NK-92 treated with Interleukin-12 subunit alpha and Interleukin-12 subunit beta, amount 100 ng/mL, for 24 hours (cell line): Measurements from ENCODE around the gene CAMKMT.
"Not testable (repeated sequence)": the region's sequence is repeated elsewhere in the genome, so short reads cannot be mapped to it uniquely, and the experiment has no call there.

Experiments used
- DNase-seq: peaks from one replicate; lab custom pipeline; 2025; lab: John Stamatoyannopoulos, UW

CAMKMT gene

DNA sequence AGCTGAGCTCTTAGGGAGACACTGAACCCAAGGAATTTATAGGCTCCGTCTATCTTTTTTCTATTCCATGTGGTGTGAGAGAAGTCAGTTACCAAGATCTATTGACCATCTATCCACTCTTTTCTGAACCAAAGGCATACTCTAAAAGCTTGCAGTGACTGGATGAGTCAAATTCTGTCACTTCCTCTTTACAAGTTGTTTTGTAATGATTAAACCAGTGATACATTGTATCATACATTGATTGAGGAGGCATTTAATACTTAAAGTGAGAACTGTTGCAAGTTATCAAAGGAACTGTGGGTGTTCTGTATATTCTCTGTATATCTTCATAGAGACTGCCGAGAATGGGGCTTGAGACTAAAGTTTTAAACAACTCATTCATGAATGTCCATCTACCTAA is 188.8 kb downstream of the CAMKMT start:
- no peak for DNase-seq

DNA sequence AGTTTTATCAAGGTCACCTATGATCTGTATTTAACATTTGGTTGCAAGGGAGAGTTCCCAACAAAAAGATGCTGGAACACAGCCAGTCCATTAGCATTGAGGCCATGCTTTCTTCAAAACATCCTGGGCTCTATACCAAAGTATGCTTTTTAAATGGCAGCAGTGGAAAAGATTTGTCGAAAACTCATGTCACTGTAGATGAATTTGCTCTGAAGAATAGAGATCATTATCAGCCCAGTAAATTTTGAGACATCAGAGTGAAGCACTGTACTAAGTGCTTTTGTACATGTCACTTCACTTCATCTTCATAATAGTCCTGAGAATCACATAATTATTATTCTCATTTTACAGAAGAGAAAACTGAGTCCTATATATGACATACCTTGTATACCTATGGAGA is 189.8 kb downstream of the CAMKMT start:
- no peak for DNase-seq

DNA sequence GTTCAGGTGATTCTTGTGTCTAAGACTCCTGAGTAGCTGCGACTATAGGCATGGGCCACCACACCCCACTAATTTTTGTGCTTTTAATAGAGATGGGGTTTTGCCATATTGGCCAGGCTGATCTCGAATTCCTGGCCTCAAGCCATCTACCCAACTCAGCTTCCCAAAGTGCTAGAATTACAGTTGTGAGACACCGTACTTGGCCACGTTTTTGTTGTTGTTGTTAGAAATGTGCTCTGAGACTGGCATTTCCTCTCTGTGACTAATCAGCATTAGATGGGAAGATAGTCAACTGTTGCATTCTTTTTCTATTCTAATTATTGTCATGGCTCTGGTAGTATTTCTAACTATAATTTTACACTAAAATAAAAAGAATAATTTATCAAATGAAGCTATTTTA is 191.7 kb downstream of the CAMKMT start:
- DNase-seq, result no peak

DNA sequence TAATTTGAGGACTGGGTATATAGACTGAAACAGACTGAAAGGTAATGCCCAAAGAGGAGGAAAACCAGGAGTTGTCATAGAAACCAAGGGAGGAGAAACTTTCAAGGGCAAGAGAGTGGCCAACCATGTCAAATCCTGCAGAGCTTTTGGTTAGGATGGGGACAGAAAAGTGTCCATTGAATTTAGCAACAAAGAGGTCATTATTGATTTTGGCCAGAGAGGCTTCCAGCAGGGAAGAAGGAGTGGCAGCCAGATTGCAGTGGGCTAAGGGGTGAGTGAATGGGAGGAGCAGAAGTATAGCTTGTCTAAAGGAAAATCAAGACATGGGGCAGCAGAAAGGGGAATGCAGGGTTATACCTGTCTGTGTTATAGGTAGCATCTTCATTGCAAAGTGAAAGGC is 194.0 kb downstream of the CAMKMT start:
- DNase-seq, result no peak

DNA sequence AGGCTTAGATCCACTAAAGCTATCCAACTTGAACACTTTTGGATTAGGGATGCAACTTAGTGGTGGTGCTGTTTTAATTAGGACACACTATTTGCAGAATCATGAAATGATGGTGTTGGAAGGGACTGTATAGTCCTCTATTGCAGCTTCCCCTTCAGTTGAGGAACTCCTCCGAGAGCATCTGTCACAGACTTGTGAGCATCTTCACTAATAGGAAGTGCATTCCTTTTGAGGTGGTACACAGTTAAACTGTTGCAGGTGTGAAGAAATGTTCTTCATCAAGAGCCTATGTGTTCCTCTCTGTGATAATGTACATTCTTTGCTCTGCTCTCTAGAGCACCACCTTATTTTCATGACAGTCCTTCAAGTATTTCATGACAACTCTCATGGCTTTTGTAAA is 197.4 kb downstream of the CAMKMT start:
- DNase-seq, result no peak

DNA sequence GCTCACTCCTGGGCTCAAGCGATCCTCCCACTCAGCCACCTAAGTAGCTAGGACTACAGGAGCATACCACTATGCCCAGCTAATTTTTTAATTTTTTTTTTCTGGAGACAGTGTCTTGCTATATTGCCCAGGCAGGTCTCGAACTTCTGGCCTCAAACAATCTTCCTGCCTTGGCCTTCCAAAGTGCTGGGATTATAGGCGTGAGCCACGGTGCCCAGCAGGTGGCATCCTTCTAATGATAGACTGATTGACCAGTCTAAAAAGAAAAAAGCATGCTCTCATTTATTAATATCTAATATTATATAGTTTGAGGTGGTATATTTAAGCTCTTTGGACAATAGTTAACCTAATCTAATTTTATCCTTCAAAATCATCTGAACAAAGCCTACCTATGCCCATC is 198.6 kb downstream of the CAMKMT start:
- DNase-seq, result no peak

DNA sequence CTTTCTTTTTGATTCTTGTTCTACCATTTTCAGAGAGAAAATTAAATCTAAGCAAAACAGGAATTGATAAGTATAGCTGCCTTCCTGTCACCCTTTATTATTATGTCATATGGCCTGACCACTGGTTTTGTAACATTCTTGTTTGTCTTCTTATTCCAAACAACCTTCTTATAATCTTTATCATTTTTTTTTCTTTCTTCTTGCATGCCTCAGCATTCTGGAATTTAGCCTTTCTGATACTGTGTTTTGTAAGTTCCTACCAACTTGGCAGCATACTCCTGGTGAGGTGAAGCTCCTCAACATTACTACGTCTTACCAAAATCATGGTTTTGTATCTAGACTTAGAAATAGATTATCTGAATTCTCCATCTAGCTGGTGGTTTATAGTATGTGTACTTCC is 199.2 kb downstream of the CAMKMT start:
- DNase-seq, result no peak

DNA sequence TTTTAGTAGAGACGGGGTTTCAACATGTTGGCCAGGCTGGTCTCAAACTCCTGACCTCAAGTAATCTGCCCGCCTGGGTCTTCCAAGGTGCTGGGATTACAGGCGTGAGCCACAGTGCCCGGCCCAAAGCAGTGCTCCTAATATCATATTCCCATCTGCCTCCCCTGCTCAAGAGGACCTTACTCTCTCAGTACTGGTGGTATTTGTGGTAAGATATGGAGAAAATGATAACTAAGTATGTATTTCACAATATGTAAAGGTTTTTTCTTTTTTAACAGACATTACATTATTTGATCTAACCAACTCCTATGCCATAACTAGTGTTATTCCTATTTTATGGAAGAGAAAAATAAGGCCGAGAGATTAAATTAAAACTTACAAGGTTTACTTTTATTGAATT is 201.0 kb downstream of the CAMKMT start:
- DNase-seq, result no peak

DNA sequence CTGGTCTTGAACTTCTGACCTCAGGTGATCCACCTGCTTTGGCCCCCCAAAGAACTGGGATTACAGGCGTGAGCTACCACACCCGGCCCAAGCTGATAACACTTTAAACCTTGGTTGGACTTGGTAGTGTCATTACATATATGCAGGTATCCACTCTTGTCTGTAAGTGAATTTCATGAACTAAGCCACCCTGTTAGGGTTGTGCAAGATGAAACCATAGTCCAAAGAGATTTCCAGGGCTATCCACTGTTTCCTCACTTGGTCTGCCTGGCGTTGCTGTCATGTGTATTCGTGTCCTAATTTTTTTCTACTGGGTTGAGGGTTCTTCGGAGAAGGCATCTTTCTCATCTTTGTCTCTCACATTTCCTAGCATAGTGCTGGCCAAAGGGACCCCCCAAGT is 203.0 kb downstream of the CAMKMT start:
- DNase-seq, result no peak

DNA sequence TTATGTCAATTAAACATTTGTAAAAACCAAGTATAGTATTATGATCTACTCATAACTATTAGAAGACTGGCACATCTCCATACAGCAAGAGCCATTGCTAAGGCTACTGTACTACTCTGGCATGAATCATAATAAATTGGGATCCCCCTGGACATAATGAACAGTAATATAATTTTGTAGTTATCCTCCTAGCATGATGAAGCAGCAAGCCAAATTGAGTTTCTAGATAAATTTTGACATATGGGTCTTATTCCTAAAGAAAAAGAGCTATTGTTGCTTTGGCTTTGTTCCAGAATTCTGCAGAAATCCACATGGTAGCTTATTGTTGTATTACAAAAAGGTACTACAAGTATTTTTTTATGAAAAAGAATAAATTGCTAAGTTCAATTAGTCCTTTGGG is 204.3 kb downstream of the CAMKMT start:
- DNase-seq, result no peak

DNA sequence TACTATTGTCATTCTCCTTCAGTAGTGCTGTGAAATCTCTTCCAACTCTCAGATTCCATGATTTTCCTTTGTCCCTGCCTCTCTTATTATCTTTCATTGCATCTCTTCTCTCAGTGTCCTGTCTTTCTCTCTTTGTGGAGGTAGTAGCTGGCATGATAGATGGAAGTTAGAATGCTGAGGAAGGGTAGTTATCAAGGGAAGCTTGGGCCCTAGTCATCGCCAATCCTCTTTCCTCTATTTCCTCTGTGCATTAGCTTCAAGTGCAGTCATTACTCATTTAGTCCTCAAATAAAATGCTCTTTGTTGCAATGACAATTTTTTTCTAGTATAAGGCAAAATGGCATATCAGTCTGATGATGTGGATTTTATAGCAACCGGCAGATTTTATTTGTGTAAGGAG is 207.7 kb downstream of the CAMKMT start:
- DNase-seq, result no peak

DNA sequence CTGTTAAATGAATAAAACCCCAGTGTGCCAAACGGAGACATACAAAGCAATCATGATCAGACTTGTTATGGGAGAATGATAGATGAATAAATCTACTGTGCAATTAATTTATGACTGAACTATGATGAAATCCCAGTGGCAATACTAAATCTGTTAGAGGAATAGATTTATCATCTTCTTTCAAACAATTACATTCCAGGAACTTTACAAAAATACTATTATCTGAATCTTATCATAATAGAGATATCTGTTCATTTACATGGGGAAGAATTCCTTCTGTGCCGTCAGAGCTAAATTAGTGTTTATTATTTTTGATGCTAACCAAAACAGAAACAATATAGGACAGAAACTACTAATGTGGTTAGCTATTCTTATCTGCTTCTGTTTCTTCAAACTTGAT is 208.5 kb downstream of the CAMKMT start:
- no peak for DNase-seq

DNA sequence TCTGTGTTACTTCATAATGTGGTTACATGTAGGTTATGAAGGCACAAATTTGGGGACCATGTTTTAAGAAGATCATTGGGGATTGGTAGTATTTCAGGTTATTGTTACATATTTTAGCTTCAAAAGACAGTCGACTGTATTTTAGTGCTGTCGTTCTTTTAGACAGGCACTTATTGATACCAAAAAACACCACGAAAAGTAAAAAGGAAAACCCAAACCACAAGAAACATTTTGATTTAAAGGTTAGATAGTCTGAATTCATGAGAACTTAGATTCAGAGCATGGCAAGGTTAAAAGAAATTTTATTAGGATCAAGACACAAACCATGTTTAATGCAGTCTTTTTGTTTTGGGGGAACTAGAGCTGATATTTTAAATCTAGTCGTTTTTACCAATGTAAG is 209.0 kb downstream of the CAMKMT start:
- DNase-seq, result no peak

DNA sequence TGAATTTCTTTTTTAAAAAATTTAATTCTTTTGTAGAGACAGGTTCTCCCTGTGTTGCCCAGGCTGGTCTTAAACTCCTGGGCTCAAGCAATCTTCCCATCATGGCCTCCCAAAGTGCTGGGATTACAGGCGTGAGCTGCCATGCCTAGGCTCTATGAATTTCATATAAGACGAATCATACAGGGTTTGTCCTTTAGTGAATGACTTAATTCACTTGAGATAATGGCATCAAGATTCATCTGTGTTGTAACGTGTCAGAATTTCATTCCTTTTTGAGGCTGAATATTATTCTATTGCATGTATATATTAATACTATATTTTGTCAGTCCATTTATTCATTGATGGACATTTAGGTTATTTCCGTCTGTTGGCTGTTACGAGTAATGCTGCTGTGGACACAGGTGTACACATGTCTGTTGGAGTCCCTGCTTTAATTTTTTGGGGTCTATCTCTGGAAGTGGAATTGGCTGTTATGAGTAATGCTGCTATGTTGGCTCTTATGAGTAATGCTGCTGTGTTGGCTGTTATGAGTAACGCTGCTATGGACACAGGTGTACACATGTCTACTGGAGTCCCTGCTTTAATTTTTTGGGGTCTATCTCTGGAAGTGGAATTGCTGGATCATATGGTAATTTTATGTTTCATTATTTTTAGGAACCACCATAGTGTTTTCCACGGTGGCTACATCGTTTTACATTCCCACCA is 210.6 kb downstream of the CAMKMT start:
- no peak for DNase-seq

DNA sequence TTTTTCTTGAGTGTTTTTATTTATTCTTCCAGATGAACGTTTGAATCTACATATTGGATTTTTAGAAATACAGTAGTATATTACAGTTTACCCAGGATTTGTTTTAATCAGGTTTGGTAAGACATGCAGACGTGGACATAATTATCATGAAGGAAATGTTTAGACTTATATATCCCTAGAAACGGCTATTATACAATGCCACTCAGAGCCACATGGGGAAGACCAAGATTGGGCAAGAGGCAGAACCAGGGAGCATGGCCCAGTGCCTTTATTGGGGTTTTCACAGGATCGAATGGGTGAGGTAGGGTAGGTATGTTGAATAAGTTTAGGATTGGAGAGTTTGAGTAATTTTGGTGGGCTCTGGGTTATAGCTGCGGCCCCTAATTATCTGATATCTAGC is 212.2 kb downstream of the CAMKMT start:
- no peak for DNase-seq

DNA sequence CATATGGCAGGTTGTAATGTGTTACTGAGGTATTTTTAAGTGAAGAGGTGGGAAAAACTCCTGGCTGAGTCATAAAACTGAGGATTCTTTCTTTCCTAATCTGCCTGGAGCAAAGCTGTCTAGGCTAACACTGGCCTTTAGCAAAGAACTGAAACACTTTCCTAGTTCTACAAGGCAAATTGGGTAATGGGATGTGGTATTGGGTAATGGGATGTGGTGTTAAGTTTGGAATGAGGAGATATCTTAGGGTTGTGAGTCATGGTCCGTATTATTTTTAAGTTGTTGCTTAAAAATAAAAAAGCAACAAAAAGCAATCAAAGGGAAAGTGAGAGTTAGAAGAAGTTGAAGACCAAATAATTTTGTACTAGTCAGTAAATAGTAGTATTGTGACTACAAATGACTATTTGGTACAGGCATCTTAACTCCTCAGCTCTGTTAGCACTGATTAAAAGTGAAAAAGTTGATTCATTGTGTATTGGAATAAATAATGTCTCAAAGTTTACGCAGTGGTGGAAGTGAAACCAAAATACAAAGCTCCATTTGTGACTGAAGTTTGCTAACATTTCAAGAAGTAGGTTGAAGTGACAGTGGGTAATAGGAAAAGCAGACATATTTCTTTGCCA is 216.8 kb downstream of the CAMKMT start:
- no peak for DNase-seq

DNA sequence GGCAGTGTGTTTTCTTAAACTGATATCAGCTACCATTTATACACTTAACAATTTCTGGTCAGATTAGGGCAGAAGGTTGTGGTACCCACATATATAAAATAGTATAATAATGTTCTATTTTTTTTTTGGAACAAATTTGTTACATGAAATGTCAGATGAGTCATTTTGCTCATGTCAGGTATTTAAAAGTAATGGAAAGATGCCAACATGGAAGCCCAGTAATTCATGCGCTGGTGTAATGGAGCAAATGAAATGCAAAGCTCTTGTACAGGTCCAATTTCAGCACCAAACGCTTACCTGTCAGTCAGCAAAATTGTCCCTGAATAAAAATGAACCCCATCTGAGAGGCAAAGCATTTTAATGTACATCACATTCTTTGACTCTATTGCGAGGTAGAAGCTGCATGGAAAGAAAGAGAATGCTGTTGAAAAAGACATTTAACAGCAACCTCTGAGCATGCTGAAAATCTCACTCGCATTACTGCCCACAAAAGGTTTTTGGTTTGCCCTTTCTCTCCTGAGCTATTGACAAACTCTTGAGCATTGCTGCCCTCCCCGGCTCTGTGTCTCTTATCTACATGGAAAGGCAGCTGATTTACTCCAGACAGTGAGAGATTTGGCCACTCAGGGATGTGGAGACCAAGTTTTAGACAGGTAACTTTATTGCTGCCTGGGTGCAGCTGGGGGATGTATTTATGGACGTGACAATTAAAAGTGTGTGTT is 217.5 kb downstream of the CAMKMT start:
- no peak for DNase-seq

DNA sequence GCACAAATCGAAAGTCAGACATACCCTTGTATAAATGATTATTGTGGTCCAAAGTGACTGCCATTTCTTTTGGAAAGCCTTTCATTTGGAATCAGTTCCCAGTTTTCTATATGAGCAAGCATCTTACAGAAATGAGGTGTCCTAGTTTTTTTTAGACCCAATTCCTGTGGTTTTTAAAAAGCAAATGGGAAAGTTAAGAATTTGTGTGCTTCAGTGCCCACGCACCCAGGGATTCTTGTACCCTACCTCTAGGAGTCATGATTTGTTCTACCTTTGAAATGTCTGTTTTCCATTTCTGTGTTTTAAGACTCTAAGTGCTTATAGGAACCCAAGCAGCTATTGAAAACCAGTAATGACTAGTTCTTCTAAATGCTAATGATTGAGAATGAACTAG is 218.1 kb downstream of the CAMKMT start:
- DNase-seq, result no peak

DNA sequence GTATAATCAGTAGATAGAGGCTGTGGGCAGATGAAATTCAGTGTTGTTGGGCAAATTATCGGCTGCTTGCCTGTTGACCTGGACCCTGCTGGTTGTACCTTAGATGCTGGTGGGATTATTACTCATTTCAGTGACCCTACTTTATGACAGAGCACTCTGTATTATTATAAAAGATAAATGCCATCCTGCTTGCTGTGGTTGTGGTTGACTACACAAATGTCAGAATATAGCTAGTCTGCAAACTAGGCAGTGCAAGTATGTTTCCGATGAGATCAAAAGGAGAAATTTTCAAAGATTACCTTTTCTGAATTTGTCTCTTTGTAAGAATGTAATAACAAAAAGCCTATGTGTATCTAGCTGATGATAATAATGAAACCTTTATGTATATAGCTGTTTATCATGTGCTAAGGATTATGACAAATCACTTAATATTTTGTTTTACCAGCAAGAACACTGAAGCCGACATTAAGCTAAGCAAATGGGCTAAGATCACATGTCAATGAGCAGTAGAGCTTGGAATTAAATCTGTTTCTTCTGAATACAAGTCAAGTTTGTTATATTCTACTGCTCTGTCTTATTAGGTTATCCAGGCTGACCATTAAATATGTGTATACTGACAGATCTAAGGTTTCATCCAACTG is 219.2 kb downstream of the CAMKMT start:
- no peak for DNase-seq

DNA sequence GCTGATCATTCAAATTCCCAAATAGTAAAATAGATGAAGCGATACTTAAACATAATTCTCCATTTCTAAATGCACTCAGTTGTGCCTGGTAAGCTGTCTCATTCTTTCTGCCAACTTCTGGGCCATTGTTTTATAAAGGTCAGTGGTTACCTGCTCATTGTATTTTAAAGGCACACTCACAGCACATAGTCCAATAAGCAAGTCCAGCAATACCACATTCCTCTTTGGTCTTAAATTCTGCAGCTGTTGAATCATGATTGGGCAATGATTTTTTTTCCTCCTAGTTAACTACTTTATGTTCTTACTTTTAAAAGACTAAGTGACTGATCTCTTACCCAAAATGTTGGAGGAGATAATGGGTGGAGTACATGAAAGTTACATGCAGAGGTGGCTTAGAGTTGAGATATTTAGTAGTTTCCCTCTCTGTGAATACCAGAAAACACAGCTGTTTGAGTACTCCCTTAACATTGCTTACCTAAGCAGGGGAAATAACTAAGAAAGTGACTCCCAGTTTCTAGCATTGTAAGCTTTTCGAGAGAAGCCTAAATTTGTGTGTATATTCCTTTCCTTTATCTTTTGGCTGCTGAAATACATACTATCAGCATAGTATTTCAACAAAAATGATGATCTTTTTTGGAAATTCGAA is 220.7 kb downstream of the CAMKMT start:
- DNase-seq, result no peak

DNA sequence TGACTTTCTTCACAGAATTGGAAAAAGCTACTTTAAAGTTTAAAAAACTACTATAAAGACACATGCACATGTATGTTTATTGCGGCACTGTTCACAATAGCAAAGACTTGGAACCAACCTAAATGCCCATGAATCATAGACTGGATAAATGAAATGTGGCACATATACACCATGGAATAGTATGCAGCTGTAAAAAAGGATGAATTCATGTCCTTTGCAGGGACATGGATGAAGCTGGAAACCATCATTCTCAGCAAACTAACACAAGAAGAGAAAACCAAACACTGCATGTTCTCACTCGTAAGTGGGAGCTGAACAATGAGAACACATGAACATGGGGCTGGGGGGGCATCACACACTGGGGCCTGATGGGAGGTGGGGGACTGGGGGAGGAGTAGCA is 233.9 kb downstream of the CAMKMT start:
- DNase-seq, result not testable (repeated sequence)

DNA sequence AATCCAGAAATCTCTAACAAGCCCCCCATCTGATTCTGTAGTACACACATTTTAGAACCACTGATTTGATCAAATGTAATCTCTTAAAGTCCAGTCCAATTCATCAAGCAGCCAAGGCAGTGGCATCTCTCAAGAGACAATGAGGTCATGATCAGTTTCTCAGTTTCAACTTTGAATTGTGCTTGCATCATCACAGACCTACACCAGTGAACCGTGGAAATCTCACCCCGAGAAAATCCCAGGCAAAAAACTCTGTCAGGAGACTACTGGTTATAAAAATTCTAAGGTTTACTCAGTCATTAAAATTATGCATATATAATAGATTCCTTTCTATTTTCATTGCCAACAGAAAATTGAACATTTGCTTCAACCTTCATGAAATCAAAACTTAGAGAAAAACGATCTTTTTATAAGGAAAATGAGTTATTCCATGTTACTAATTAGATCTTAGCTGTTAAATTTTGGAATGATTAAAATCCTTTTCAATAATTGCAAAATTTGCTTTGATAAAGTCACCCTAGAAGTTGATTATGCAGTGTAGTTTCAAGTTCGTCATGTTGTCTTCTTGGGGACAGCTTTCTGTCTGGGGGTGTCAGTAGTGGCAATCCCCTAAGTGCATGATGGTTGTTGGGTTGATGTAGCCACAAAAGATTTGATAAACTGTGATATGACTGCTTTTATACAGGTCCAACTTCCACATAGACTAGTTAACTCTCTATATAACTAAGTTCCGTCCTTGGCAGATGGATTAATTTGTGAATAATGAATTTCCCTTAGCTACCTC is 235.0 kb downstream of the CAMKMT start:
- no peak for DNase-seq
